NCI-H2171 (cell line): ENCODE results near the gene AIFM3.
A peak's percentile ranks its signal among the peaks of the same experiment; 100 is the strongest.
"Not testable (repeated sequence)": the region's sequence is repeated elsewhere in the genome, so short reads cannot be mapped to it uniquely, and the experiment has no call there.

ENCODE experiments used
- DNase-seq: peaks from one replicate; lab custom pipeline; 2025; lab: John Stamatoyannopoulos, UW

Gene AIFM3

GRCh38 chr22:20966883-20967696 is at the start of gene AIFM3:
AIFM3 (plus strand) TSS chr22:20967255; CDS start chr22:20967945, 690 bp downstream.
- DNase-seq = no peak

GRCh38 chr22:20918663-20919218 is 48.3 kb upstream of the AIFM3 start:
- no peak for DNase-seq

DNA sequence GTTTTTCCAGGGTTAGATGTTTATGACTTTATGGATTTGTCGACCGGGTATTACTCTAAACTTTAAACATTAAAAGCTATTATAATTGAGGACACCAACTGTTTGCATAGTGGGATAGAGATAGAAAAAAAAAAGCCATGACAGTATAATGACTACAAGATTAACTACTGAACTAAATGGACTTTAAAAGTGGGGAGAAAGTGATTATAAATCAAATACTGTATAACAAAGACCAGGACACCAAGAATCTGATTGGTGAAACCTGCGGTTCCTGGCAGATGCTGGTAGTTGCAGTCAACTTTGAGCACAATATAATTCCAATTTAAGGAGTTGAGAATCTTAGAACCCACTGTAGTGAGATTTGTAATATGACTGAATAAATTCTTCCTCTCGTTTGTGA is 47.3 kb upstream of the AIFM3 start:
- DNase-seq = no peak

DNA sequence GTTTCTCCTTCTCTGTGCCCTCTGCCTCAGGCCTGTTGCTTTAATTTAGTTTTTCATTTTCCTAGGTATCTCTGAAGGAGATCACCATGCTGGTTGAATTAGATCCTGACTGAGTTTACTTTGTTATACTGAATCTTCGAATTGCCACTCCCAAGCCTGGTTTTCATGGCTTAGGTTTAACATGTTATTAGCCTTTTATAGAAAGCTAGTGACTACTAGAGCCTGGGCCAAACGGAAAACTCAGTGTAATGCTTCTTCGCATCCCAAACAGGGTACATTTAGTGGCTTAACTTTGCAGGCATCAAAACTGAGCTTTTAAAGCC is 46.2 kb upstream of the AIFM3 start:
- DNase-seq = no peak

- DNase-seq = no peak
These were observed 44.8 kb upstream of the AIFM3 start for GRCh38 chr22:20922141-20922751.

DNA sequence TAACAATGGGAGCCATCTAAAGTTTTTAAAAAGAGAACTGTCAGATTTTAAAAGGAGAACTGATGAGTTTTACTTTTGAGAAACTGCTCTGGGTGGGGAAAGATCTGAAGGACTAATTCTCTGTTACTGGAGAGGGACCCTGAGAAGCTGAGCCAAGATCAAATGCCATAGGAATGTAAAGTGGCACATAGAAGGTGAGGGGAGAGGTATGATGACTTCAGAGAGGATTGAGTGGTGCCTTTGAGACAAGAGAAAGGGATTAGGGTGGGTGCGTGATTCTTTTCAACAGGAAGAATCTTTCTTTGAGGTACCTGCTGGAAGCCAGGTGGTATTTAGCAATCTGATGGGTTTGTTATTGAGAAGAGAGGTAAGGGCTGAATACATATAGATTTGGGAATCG is 40.8 kb upstream of the AIFM3 start:
- DNase-seq = no peak

- no peak for DNase-seq
These were observed 39.0 kb upstream of the AIFM3 start for GRCh38 chr22:20927940-20928572.

DNA sequence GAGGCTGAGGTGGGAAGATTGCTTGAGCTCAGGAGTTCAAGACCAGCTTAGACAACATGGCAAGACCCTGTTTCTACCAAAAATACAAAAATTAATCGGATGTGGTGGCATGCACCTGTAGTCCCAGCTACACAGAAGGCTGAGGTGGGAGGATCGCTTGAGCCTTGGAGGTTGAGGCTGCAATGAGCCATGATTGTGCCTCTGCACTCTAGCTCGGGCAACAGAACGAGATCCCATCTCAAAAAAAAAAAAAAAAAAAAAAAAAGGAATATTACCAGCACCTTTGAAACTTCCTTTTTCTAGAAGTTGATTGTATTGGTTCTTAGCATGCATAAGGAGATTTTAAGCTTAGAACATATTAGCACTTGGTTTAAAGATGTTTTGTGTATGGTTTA is 38.5 kb upstream of the AIFM3 start:
- no peak for DNase-seq

DNA sequence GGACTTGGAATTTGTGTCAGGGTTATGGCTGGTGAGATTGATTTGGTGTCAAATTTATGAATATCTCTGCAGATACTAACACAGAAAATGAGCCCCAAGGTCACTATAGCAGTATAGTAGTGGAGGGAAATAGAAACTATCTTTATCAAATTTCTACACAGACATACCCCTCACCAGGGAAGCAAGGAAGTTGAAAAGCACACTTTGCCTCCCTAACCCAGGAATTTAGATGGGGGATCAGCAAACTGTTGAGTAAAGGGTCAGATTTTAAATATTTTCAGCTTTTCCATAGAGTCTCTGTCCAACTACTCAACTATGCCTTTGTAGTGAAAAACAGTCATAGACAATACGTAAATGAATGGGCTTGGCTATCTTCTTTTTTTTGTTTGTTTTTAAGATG is 37.1 kb upstream of the AIFM3 start:
- DNase-seq = no peak

GRCh38 chr22:20930435-20930834 is 36.6 kb upstream of the AIFM3 start:
- DNase-seq = not testable (repeated sequence)

- no peak for DNase-seq
These were observed 35.9 kb upstream of the AIFM3 start for GRCh38 chr22:20931126-20931654.

GRCh38 chr22:20933910-20934309 is 33.1 kb upstream of the AIFM3 start:
- no peak for DNase-seq

DNA sequence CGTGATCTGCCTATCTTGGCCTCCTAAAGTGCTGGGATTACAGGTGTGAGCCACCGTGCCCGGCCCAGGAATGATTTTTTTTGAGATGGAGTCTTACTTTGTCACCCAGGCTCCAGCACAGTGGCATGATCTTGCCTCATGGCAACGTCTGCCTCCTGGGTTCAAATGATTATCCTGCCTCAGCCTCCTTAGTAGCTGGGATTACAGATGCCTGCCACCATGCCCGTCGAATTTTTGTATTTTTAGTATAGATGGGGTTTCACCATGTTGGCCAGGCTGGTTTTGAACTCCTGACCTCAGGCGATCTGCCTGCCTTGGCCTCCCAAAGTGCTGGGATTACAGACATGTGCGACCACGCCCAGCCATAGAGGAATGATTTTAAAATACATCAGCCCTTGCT is 32.0 kb upstream of the AIFM3 start:
- DNase-seq = not testable (repeated sequence)

DNA sequence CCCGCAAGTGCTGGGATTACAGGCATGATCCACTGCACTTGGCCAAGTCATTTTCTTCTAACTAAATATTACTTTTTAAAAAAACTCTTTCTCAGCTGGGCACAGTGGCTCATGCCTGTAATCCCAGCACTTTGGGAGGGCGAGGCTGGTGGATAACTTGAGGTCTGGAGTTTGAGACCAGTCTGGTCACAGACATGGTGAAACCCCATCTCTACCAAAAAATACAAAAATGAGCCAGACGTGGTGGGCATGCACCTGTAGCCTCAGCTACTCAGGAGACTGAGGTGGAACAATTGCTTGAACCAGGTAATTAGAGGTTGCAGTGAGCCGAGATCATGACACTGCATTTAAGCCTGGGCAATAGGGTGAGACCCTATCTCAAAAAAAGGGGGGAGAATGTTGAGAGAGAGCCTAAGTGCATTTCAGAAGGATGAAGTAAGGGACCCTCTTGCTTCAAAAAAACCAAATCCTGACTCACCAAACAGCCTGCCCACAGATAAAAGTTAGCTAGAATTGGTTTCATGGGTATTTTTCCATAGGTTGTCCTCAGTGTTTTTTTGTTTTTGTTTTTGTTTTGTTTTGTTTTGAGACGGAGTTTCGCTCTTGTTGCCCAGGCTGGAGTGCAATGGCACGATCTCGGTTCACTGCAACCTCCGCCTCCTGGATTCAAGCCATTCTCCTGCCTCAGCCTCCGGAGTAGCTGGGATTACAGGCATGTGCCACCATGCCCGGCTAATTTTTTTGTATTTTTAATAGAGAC is 31.1 kb upstream of the AIFM3 start:
- DNase-seq = not testable (repeated sequence)

DNA sequence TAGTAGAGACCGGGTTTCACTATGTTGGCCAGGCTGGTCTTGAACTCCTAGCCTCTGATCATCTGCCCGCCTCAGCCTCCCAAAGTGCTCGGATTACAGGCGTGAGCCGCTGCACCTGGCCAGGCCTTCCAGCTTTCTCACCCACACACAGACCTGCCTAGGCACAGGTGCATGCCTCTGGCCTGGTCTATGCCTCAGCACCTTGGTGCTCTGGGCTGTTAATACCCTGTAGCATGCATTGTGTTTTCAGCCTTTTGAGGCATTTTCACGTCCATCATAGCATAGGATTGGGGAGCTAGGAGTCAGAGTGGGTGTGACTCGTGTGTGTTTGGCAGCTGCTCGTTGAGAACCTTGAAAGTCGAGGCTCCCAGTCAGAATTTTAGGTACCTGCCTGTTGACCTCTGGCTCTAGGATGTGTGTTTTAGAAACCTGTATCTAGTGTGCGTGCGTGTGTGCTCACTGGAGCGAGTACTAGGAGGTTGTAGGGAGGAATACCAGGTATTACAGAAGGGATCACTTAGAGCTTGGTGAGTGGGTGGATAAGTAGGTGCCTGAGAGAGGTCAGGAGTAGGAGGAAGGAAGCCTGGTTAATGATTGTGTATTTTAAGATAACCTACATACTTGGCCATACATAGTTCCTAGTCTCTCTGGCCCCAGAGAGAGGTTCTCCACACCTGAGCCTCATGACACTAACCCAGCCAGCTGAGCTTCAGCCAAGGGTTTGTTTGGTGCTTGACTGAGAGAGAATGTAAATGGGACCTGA is 29.8 kb upstream of the AIFM3 start:
- no peak for DNase-seq

GRCh38 chr22:20937794-20938671 is 29.0 kb upstream of the AIFM3 start:
- DNase-seq = no peak

- DNase-seq = not testable (repeated sequence)
These were observed 27.4 kb upstream of the AIFM3 start for GRCh38 chr22:20939457-20940185.

DNA sequence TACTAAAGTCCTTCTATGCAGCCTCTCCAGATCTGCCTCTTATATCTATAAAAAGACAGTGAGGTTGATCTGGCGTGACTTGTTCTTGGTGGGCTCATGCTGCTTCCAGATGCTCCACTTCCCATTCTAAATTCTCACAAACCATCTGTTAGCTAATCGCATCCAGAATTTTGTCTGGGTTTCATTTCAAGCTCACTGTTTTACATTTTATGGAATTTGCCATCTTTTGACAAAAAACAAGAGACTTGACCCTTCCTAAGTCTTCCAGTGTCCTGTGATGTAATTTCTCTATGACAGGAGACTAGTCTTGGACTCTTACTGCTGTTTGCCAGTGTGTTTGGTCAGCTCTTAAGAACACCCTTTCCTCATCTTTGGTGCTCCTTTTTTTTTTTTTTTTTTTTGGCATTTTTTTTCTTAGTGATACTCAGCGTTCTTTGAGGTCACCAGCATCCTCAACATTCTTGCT is 26.8 kb upstream of the AIFM3 start:
- peak; percentile 40 for DNase-seq

- no peak for DNase-seq
These were observed 26.1 kb upstream of the AIFM3 start for GRCh38 chr22:20940904-20941385.
